ENCODE data around the gene ARF4. TPM values are rescaled to one million over a fixed set of nuclear protein-coding genes. Genes with fewer than 3 reads are reported as not detected.
"Not testable (repeated sequence)": the region's sequence is repeated elsewhere in the genome, so short reads cannot be mapped to it uniquely, and the experiment has no call there.

ARF4 gene
- total RNA-seq (2014; rRNA removed; shearing (Covaris generic)): 538 and 605 TPM in 2 replicates

DNA sequence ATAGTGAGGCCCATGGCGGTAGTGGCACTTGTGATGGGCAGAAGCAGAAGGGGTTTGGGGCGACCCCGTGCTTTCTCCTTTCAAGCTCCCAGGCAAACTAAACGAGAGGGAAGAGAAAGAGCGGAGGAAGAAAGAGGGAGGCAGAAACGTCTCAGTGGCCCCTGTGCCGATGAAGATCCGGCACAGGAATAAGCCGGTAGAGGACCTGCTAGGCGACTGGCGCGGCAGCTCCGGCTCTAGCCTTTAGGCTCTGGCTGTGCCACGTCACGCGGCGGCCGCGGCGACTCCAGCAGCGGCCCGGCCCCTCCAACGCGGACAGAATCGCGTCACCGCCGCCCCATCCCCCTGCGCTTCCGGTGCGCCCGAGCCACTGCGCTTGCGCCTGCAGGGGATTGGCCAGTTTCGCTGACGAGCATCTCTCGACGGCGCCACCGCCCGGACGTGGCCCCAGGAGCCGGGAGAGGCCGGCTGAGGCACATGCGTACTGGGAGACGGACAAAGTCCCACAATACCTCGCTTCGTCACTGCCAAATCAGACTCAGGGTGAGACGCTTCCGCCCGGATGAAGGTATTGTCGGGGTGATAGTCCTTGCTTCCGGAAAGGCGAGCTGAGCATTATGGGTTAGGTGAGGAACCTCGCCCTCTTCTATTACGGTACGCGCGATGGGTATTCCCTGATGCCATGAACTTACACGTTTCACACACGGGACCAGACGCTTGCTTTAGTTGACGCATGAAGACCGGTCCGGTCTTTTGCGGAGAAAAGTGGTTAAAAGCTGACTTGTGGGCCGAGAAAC lies at the start of gene ARF4:
ARF4 (minus strand) TSS at position 218 of the 797 bp plus-strand sequence; CDS start at position 14, 204 bp downstream.
- peak; percentile 98 for DNase-seq (ENCODE audit: low read depth)

DNA sequence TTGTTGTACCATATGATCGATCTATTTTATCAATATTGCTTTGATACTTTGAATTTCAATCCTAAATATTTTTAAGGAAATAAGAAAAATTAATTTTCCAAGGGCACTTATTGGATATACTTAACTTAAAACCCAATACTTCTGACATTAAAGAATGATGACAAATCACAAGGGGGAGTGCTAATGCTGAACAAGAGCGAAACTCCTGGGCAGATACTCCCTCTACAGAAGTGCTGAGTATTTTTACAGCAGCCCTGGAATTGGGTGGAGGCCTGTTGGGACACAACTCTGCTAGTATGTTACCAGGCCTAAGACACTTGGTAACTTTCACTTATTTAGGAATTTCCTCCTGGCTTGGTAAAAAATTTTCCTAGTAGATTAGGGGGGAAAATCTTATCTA lies 49.6 kb upstream of the ARF4 start:
- peak; percentile 10 for DNase-seq (ENCODE audit: low read depth)

DNA sequence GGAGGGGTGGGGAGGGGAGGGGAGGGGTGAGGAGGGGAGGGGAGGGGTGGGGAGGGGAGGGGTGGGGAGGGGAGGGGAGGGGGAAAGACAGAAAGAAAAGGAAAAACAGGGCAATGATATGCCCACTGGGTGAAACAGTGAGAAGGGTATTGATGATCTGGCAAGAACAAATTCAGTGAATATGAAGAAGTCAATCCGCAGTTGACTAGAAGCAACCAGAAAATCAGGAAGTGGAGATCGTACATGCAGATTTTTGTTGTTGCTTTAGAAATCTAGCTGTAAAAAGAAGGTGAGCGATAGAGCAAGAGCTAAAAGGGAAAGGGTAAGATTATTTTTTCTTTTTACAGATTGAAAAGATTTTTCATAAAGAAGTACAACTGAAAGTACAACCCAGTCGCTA lies 47.6 kb upstream of the ARF4 start:
- no peak for DNase-seq (ENCODE audit: low read depth)

DNA sequence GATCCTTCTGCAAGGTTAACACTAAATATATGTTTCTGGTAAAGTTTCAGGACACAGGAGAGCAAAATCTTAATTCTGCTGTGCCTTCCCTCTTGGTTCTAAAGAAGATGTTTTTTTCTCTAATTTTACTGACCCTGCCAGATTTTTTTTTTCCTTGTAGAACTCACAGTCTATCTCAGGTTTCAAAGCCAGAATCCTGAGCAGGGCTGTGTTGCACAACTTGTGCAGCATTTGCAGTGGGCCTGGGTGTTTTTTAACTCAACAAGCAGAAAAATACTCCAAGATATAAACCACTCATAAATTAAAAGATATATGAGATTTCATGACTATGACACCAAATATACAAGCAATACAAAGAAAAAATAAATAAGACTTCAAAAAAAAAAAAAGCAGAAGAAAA lies 40.2 kb upstream of the ARF4 start:
- DNase-seq (ENCODE audit: low read depth): no peak

DNA sequence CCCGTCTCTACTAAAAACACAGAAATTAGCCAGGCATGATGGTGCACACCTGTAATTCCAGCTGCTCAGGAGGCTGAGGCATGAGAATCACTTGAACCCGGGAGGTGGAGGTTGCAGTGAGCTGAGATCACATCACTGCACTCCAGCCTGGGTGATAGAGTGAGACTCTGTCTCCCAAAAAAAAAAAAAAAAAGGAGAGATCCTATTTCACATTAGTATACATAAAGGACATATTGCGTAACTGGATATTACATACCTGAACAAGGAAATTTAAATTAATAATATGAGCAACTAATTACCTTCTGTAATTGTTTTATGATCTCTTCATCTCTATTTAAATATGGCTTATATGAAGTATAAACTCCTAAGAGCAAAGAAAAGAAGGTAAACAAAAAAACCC lies 37.1 kb upstream of the ARF4 start:
- not testable (repeated sequence) for DNase-seq (ENCODE audit: low read depth)

DNA sequence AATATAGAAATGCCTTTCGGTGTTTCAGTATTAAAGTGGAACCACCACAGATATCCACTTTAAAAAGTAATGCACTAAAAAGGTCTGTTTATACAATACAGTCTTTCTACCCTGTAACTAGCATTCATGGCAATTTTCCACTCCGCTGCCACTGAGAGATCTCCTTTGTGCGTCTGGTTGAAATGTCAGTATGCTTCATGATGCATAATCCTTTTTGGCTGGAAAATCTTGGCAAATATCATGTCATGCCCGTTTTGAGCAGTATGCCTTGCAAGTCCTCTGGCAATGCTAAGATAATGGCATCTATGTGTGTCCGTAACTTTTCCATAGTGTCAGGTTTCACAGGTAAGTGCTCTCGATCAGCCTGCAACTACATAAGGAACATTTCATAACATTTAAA lies 30.8 kb upstream of the ARF4 start:
- peak; percentile 13 for DNase-seq (ENCODE audit: low read depth)

DNA sequence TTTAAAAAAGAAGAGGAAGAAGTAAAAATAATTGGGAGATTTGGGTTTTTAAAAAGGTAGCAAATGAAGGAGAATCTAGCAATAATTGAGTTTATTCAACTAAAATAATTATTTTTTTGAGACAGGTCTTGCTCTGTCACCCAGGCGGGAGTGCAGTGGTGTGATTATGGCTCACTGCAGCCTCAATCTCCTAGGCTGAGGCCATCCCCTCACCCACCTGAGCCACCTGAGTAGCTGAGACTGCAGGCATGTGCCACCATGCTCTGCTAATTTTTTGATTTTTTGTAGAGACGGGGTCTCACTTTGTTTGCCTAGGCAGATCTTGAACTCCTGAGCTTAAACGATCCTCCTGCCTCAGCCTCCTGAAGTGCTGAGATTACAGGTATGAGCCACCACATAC lies 27.7 kb upstream of the ARF4 start:
- no peak for DNase-seq (ENCODE audit: low read depth)

DNA sequence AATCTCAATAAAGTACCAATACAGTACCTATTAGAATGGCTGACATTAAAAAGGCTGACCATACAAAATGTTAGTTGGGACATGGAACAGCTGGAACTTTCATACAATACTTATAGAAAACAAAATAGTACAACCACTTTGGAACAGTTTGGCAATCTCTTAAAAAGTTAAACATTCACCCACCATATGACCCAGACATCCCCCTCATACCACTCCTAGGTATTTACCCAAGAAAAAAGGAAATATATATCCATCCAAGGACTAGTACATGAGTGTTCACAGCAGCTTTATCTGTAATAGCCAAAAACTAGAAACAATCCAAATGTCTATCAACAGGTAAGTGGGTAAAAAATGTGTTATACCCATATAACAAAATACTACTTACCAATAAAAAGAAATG lies 25.2 kb upstream of the ARF4 start:
- no peak for DNase-seq (ENCODE audit: low read depth)

DNA sequence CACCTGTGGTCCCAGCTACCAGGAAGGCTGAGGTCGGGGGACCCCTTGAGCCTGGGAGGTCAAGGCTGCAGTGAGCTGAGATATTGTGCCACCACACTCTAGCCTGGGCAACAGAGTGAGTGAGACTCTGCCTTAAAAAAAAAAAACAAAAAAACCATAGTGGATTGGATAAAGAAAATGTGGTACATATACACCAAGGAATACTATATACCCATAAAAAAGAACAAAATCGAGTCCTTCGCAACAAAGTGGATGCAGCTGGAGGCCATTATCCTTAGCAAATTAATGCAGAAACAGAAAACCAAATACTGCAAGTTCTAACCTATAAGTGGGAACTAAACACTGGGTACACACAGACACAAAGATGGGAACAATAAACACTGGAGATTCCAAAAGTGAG lies 20.6 kb upstream of the ARF4 start:
- no peak for DNase-seq (ENCODE audit: low read depth)

DNA sequence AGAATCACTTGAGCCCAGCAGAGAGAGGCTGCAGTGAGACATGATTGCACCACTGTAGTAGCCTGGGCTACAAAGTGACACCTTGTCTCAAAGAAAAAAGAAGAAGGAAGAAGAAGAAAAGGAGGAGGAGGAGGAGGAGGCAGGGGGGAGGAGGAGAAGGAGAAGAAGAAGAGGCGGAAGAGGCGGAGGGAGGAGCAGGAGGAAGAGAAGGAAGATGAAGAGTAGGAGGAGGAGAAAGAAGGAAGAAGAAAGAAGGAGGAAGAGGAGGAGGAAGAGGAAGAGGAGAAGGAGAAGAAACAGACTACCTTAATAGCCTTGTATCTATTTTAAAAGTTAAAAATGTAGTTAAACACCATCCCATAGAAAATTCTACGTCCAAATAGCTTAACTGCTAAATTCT lies 19.1 kb upstream of the ARF4 start:
- no peak for DNase-seq (ENCODE audit: low read depth)

DNA sequence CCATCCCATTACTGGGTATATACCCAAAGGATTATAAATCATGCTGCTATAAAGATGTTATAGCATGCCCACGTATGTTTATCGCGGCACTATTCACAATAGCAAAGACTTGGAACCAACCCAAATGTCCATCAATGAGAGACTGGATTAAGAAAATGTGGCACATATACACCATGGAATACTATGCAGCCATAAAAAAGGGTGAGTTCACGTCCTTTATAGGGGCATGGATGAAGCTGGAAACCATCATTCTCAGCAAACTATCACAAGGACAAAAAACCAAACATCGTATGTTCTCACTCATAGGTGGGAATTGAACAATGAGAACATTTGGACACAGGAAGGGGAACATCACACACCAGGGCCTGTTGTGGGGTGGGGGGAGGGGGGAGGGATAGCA lies 14.7 kb upstream of the ARF4 start:
- DNase-seq (ENCODE audit: low read depth): not testable (repeated sequence)

DNA sequence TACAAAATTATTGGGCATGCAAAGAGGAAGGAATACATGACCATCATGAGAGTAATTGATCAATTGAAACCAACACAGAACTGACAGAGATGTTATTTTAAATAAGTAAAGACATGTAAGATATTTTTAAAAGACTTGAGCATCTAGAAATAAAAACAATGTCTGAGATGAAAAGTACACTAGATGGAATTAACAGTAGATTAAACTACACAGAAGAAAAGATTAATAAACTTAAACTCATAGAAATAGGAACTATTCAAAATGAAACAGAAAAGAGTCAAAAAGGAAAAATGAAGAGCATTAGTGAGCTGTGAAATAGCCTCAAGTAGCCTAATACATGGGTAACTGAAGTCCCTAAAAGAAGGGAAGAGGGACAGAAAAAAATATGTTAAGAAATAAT lies 8.5 kb upstream of the ARF4 start:
- DNase-seq (ENCODE audit: low read depth): no peak

DNA sequence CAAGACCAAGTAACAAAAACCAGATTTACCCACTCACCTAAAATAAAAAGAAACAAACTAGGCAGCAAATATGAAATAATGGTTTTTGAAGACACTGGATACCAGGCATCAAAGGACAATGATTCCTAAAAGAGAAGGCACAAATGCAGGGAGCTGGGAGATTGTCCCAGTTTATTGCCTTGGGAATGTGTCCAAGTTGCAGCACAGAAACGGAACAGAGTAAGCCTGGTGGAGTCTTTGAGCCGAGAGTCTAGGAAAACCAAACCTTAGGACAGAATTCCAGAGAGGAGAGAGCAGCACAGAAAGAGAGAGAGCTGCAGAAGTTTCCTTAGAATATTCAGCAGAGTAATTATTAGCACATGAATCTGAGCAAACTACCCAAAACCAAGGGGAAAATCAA lies 7.8 kb upstream of the ARF4 start:
- no peak for DNase-seq (ENCODE audit: low read depth)

DNA sequence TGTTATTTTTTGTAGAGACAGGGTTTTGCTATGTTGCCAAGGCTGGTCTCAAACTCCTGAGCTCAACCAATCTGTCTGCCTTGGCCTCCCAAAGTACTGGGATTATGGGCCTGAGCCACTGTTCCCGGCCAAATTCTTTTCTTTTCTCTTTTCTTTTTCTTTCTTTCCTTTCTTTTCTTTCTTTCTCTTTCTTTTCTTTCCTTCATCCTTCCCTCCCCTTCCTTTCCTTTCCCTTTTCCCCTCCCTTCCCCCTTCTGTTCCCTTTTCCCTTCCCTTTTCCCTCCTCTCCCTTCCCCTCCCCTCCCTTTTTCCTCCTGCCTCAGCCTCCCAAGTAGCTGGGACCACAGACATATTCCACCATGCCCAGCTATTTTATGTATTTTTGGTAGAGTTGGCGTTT lies 3.1 kb upstream of the ARF4 start:
- no peak for DNase-seq (ENCODE audit: low read depth)

DNA sequence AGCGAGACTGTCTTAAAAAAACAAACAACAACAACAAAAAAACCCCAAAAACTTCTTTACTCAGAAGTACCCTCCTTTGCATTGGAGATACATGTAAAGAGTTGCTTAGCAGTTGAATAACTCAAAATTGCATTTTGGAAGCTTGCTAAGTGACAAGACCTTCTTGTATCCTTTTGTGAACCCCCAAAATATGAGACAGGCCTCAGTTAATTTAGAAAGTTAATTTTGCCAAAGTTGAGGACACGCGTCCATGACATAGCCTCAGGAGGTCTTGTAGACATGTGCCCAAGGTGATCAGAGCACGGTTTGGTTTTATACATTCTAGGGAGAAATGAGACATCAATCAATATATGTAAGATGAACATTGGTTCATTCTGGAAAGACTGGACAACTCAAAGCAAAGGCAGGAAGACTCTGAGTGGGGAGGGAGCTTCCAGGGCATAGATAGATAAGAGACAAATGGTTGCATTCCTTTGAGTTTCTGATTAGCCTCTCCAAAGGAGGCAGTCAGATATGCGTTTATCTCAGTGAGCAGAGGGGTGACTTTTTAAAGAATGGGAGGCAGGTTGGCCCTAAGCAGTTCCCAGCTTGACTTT lies 1.7 kb upstream of the ARF4 start:
- no peak for DNase-seq (ENCODE audit: low read depth)

DNA sequence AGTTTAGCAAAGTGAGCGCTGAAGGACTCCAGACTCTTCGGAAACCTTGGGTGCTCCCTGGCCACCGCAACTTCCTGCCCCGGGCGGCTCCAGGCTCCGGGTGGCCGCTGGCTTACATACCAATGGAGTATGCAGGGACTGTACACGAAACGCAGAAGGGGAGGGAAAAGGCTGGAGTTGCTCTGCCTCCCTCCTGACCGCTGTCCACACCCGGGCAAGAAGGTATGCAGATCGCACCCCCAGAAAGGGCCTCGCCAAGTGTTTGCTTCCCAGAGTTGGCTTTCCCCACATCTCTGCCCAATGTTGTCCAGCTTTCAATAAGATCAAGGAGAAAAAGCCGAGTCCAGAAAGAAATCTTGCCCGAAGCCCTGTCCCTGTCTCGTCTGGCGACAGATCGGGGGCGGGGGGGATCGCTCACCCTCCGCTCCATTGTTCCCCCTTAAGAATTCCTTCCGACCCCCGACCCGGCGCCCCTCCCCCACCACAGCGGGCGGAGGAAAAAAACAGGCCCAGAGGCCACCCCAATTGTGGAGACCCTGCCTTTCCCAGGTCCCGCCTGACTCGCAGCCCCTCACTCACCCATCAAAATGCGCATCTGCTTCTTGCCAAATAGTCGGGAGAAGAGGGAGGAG lies 533 bp downstream of the ARF4 start:
- DNase-seq (ENCODE audit: low read depth): peak; percentile 93

DNA sequence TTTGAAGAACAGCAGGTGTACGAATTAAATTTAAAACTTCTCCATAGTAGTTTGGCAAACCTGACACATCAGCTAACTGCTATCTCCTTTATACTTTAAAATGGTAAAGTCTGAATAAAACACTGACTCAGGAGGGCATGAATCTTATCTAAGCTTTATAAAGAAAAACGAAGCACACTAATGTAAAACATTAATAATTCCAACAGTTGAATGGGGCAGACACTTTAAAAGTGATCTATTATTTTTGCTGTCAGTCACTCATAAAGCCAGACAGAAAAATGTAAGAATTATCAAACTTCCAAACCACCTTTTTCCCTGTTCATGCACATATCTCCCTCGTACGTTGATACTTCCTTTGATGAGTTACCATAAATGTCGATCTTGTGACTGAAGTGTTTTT lies 2.6 kb downstream of the ARF4 start:
- DNase-seq (ENCODE audit: low read depth): no peak

DNA sequence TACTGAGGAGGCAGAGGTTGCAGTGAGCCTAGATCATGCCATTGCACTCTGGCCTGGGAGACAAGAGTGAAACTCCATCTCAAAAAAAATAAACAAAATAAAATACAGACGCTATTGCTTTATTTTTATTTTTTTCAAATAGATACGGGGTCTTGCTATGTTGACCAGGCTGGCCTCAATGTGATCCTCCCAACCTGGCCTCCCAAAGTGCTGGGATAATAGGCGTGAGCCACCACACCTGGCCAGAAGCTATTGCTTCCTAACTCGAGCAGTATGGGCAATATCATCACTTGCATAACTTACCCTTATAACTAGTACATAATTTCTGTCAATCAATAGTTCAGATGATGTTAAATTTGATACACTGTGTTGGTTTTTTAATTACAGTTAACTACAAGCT lies 3.0 kb downstream of the ARF4 start:
- DNase-seq (ENCODE audit: low read depth): no peak

DNA sequence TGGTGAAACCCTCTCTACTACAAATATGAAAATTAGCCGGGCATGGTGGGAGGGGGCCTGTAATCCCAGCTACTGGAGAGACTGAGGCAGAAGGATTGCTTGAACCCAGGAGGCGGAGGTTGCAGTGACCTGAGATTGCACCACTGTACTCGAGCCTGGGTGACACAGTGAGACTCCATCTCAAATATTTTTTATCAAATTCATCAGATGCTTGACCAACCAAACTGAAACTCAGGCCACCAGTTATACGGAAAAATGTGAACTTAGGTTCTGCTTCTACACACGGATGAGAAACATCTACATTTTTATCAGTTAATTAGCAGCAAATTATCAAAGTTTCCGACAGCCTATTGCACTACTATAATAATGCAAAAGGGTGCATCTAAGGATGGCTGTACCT lies 4.8 kb downstream of the ARF4 start:
- DNase-seq (ENCODE audit: low read depth): no peak

DNA sequence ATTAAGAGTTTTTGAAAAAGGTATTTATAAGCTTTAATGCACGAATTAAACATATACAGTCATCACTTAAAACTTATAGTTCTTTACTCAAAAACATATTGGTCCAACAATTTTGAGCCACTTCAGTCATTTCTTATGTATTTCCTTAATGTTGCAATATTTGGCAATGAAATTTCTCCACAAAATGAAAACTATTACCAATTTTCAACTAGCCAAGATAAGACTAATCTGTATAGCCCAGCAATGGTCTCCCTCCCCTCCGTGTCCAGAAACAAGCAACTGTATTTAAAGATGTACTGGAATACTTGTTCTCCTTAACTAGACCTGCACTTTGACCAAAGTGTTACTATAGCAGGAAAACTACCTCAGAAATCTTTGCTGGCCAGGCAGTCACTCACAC lies 9.2 kb downstream of the ARF4 start:
- no peak for DNase-seq (ENCODE audit: low read depth)

DNA sequence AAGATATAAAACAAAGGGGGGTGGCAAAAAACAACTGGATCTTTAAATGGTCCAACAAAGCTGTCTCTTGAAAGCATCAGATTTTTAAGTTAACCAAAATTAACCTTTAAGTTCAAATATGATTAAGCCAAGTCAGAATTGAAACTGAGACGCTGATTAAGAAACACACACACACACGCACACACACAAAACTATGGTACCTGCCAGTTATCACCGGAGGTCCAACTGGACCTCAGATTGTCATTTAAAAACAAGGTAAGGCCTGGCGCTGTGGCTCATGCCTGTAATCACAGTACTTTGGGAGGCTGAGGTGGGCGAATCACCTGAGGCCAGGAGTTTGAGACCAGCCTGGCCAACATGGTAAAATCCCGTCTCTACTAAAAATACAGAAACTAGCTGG lies 10.4 kb downstream of the ARF4 start:
- no peak for DNase-seq (ENCODE audit: low read depth)

DNA sequence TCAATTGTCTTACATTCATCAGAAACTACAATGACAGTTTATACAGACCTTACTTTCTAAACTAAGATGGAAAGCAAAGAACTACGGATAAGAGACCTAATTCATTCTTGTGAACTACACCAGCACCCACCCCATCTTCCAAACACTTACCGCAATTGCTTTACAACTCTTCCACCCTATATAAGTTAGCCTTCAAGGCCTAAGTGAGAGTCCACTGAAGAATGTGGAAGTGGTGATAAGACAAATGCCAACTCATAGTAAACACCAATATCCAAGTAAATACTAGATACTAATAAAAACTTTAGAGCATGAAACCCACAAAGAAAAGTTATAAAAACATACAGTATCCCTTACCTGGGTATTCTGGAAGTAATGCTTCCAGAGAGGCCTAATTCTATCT lies 13.6 kb downstream of the ARF4 start:
- DNase-seq (ENCODE audit: low read depth): no peak

DNA sequence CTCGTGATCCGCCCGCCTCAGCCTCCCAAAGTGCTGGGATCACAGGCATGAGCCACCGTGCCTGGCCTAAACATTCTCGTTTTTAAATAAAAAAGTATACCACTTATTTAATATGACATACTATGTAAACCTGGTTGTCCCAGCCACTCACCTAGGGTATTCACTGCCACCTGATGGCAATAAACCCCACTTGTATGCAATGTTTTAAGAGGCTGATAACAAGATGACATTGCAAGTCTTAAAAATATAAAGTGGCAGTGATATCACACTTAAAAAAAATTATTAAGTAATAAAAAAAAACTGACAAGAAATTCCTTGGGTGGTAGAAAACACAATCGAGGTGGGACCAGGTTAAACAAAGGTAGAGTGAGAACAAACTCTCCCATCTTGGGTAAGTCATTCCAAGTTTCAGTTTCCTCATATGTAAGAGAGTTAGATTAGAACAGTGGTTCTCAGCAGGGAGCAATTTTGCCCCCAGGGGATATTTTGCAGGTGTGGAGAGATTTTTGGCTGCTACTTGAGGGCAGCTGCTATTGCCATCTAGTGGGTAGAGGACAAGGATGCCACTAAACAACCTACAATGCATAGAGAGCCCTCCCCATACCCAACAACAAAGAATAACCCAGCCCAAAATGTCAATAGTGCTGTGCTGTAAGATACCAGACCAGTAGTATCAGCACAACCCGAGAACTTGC lies 14.5 kb downstream of the ARF4 start:
- DNase-seq (ENCODE audit: low read depth): peak; percentile 68

Measured in M059J (cell line).